HG02938 (cell line): ENCODE data around the gene LINC01488.

ENCODE experiments used
- ATAC-seq: cut with Tn5 transposase; IDR thresholded peaks from one replicate; pipeline ENCODE4 v1.9.1; 2021; ENCODE audit warnings: mild to moderate bottlenecking, moderate library complexity; ENCODE audit not compliant: unreplicated experiment

LINC01488 gene

GRCh38 chr11:69462106-69462951, 19.1 kb upstream of the LINC01488 start:
- no peak for ATAC-seq

- no peak for ATAC-seq
Measured at GRCh38 chr11:69463181-69463994, 18.1 kb upstream of the LINC01488 start.

- no peak for ATAC-seq
Measured at GRCh38 chr11:69463995-69464960, 17.2 kb upstream of the LINC01488 start.

GRCh38 chr11:69465236-69466000, 16.0 kb upstream of the LINC01488 start:
- ATAC-seq, result no peak

- no peak for ATAC-seq
Measured at GRCh38 chr11:69466039-69466438, 15.4 kb upstream of the LINC01488 start.

- ATAC-seq, result no peak
Measured at GRCh38 chr11:69467196-69467595, 14.3 kb upstream of the LINC01488 start.

GRCh38 chr11:69467646-69468045, 13.8 kb upstream of the LINC01488 start:
- ATAC-seq, result no peak

GRCh38 chr11:69468221-69468620, 13.2 kb upstream of the LINC01488 start:
- ATAC-seq, result no peak

- ATAC-seq, result no peak
Measured at GRCh38 chr11:69468911-69469885, 12.3 kb upstream of the LINC01488 start.

- ATAC-seq, result no peak
Measured at GRCh38 chr11:69470301-69470700, 11.2 kb upstream of the LINC01488 start.

GRCh38 chr11:69470793-69471728, 10.4 kb upstream of the LINC01488 start:
- no peak for ATAC-seq

GRCh38 chr11:69471729-69472540, 9.5 kb upstream of the LINC01488 start:
- ATAC-seq, result no peak

GRCh38 chr11:69472541-69473275, 8.8 kb upstream of the LINC01488 start:
- no peak for ATAC-seq

GRCh38 chr11:69473276-69473845, 8.1 kb upstream of the LINC01488 start:
- no peak for ATAC-seq

GRCh38 chr11:69474736-69475135, 6.7 kb upstream of the LINC01488 start:
- no peak for ATAC-seq
